Endothelial cell (in vitro differentiated cells): ENCODE measurements around the gene EGFL6. TPM values are rescaled to one million over a fixed set of nuclear protein-coding genes. Genes with fewer than 3 reads are reported as not detected.

Experiments used
- DNase-seq: peaks from one replicate; pipeline ENCODE4 v3.0.0; 2021; ENCODE audit warnings: low spot score
- H3K27ac Mint-ChIP-seq: one replicate; pipeline ENCODE4 v1.8.0; 2021; ENCODE audit warnings: mixed read lengths, inconsistent platforms; ENCODE audit not compliant: unreplicated experiment
- H3K27me3 Mint-ChIP-seq: one replicate; pipeline ENCODE4 v1.8.0; 2021; ENCODE audit warnings: mild to moderate bottlenecking, moderate library complexity, mixed read lengths, inconsistent platforms; ENCODE audit not compliant: unreplicated experiment
- H3K36me3 Mint-ChIP-seq: one replicate; pipeline ENCODE4 v1.8.0; 2021; ENCODE audit warnings: mild to moderate bottlenecking, low read depth, mixed read lengths, inconsistent platforms; ENCODE audit not compliant: unreplicated experiment
- H3K4me1 Mint-ChIP-seq: one replicate; pipeline ENCODE4 v1.8.0; 2021; ENCODE audit warnings: mild to moderate bottlenecking, mixed read lengths, inconsistent platforms; ENCODE audit not compliant: unreplicated experiment
- H3K4me3 Mint-ChIP-seq: one replicate; pipeline ENCODE4 v1.8.0; 2021; ENCODE audit warnings: mild to moderate bottlenecking, mixed read lengths, inconsistent platforms; ENCODE audit not compliant: unreplicated experiment
- H3K9me3 Mint-ChIP-seq: one replicate; pipeline ENCODE4 v1.8.0; 2021; ENCODE audit warnings: mixed read lengths, inconsistent platforms; ENCODE audit not compliant: unreplicated experiment
- CTCF ChIP-seq: fragments of 200-600 bp; sonication (generic); IDR thresholded peaks from one replicate; pipeline ENCODE4 v1.5.0; 2021; ENCODE audit warnings: antibody characterized with exemption; ENCODE audit not compliant: unreplicated experiment
- total RNA-seq: library from RNA; stranded (reverse); fragmentation: NEBNext Ultra II Directional; extraction: Animal tissue kit (Norgen Biotek cat#: 25700); gene quantifications from one replicate; pipeline ENCODE4 v1.2.1, GENCODE V29; 2021; ENCODE audit not compliant: unreplicated experiment

The EGFL6 gene
- total RNA-seq, 1 donor from 2014 or later = not detected

GRCh38 chrX:13587786-13588477, 18.5 kb downstream of the EGFL6 start:
- TF ChIP-seq CTCF = no peak
- no peaks in the 10 kb centered on the region for H3K4me1 Mint-ChIP-seq
- H3K9me3 Mint-ChIP-seq = no peaks in the 10 kb centered on the region
- H3K4me3 Mint-ChIP-seq = no peak overlapping the region
- H3K36me3 Mint-ChIP-seq = no peaks in the 10 kb centered on the region
- no peak overlapping the region for H3K27ac Mint-ChIP-seq
- DNase-seq = no peak
- peaks cover 1% of the 10 kb centered on the region for H3K27me3 Mint-ChIP-seq

GRCh38 chrX:13590207-13590606, 20.8 kb downstream of the EGFL6 start:
- Mint-ChIP-seq H3K4me3 (no peak overlapping the region), H3K36me3 (no peaks in the 10 kb centered on the region), H3K4me1 (no peaks in the 10 kb centered on the region), H3K27me3 (no peaks in the 10 kb centered on the region), H3K9me3 (no peaks in the 10 kb centered on the region), H3K27ac (no peak overlapping the region)
- no peak for DNase-seq
- TF ChIP-seq CTCF = no peak

- Mint-ChIP-seq H3K27me3 (no peaks in the 10 kb centered on the region), H3K27ac (no peak overlapping the region), H3K4me1 (no peaks in the 10 kb centered on the region), H3K4me3 (no peak overlapping the region), H3K9me3 (no peaks in the 10 kb centered on the region), H3K36me3 (no peaks in the 10 kb centered on the region)
- DNase-seq = no peak
- no peak for TF ChIP-seq CTCF
These were observed 21.5 kb downstream of the EGFL6 start for GRCh38 chrX:13590914-13591313.

GRCh38 chrX:13597874-13598273, 28.5 kb downstream of the EGFL6 start:
- no peaks in the 10 kb centered on the region for H3K4me1 Mint-ChIP-seq
- no peak for TF ChIP-seq CTCF

GRCh38 chrX:13598877-13599276, 29.5 kb downstream of the EGFL6 start:
- no peak overlapping the region for H3K27ac Mint-ChIP-seq
- DNase-seq = peak; percentile 3
- H3K4me3 Mint-ChIP-seq = no peak overlapping the region
- no peaks in the 10 kb centered on the region for H3K27me3 Mint-ChIP-seq
- no peaks in the 10 kb centered on the region for H3K4me1 Mint-ChIP-seq
- H3K9me3 Mint-ChIP-seq = no peaks in the 10 kb centered on the region
- no peaks in the 10 kb centered on the region for H3K36me3 Mint-ChIP-seq
- no peak for TF ChIP-seq CTCF

More at GRCh38 chrX:13597874-13598273, 28.5 kb downstream of the EGFL6 start:
- H3K27me3 Mint-ChIP-seq = no peaks in the 10 kb centered on the region
- no peak overlapping the region for H3K27ac Mint-ChIP-seq
- H3K36me3 Mint-ChIP-seq = no peaks in the 10 kb centered on the region
- DNase-seq = no peak
- no peaks in the 10 kb centered on the region for H3K9me3 Mint-ChIP-seq
- no peak overlapping the region for H3K4me3 Mint-ChIP-seq
